HG03039 (cell line): ENCODE data around the gene TNC.
A peak's percentile ranks its signal among the peaks of the same experiment; 100 is the strongest.

Experiments
- ATAC-seq: cut with Tn5 transposase; IDR thresholded peaks from one replicate; pipeline ENCODE4 v1.9.1; 2021; ENCODE audit warnings: mild to moderate bottlenecking, moderate library complexity; ENCODE audit not compliant: unreplicated experiment

Gene TNC

DNA sequence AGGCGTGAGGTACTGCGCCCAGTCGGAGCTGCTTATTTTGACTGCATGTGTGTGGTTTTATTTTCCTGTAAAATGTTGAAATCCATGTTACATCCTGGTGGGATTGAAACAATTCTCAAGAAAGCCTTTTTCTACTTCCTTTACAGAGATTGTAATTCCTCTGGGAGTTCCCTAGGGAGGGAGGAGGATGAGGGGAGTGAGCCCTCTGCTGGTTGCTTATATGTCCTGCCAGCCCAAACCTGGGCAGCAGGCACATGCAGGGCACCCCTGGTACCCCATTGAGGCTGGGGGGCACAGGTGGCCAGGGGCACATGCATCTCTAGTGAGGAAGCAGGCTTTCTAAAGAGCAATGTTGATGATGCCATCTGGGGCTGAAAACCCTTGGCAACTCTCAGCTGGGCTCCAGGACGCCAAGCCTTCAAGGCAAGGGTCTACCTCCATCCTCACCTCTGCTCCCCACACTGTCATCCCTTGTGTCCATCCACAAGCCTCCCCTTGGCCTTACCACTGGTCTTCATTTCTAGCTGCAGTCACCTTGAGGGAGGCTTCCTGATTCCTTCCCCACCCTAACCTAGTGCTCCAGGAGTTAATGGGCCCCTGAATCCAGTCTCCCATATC is 102.8 kb downstream of the TNC start:
- no peak for ATAC-seq

DNA sequence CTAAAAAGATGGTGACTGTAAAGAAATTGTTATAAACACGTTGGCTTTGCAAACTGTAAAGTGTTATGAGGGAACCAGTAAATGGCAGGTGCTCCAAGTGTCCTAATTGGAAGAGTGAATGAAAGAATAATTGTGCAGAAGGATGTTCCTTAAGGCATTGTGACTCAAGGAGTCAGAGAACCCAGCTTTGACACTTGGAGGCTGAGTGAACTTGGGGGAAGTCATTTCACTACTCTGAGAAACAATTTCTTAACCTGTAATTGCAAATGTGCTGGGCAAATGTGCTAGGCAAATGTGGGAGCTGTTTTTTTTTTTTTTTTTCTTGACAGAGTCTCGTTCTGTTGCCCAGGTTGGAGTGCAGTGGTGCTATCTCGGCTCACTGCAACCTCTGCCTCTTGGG is 103.5 kb downstream of the TNC start:
- no peak for ATAC-seq

DNA sequence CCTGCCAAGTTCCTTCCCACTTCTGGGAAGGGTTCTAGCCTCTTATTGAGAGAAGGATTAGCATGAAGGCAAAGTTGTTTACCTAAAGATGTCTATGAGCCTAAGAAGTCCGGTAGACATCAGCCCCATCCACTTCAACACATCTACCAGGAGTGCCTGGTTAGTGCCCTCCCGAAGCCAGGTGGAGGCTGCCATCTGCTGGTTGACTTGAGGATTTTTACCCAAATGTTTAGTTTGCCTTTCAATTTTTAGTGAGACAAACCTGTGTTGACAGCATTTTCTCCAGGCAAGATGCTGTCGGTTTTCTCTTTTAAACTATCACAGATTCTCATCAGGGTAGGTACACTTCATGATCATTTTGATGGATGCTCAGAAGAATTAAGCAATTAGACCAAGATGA is 104.0 kb downstream of the TNC start:
- ATAC-seq = no peak

- no peak for ATAC-seq
Measured at GRCh38 chr9:115012486-115012885, 105.5 kb downstream of the TNC start.

DNA sequence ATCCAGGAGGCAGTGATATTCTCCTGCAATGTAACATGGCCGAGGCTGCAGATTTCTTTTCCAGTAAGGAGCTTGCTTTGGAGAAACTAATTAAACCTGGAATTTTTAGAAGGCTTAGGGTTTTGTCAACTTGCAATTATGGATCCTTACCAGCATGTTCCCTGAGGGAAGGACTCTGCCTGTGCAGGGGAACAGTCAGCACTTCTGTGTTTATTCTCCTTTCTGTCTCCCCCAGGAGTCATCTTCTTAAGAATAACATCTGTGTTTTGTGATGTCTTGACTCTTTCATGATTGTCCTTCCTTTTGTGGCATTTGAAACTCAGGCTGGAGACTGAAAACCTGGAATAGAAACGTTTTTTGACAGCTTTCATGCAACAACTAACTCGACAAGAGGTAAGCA is 107.1 kb downstream of the TNC start:
- ATAC-seq = no peak

DNA sequence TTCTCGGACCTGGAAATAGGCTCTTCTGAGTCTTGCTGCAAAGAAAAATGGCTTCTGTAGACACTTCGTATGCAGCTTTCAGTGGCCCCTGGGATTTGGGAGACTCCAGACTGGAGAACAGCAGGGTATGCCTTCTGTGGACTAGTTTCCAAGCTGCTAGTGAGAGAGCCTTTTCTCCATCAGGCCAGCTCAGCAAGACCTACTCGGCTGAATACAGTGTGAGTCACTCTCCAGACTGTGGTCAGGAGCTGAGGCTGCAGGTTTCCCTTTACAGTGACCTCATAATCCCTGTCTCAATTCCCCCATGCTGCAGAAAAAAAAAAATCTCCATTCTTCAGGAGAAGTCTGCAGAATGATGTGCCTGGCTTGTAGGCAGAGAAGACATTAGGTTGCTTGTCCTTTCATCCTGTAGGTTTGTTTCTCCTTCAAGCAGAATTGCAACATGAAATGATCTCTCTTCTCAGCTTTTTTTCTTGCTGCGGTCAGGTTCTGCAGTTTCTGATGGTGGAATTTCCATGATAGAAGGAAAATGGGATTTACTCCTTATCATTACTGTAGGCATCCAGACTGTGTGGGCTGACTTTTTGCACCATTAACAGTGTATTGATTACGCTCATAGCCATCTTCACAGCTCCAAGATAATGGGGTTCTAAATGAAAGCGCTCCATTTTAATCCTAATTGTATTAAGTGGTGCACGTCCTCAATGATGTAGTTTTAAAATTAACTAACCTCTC is 109.3 kb downstream of the TNC start:
- ATAC-seq = no peak

GRCh38 chr9:115006660-115007059 is 111.3 kb downstream of the TNC start:
- no peak for ATAC-seq

GRCh38 chr9:115005322-115005721 is 112.6 kb downstream of the TNC start:
- no peak for ATAC-seq

DNA sequence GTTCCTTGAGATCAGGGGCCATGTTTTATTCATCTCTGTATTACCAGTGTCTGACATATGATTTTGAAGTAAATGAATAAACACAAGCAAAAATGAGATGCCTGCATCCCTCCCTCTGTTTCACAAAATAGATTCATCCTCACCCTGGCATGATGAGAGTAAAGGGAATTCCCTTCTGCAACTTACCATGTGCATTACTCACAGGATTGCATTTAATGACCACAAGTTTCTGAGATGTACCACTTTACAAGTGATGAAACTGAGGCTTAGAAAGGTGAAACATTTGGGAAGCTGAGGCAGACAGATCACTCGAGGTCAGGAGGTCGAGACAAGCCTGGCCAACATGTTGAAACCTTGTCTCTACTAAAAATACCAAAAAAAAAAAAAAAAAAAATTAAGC is 113.4 kb downstream of the TNC start:
- no peak for ATAC-seq

DNA sequence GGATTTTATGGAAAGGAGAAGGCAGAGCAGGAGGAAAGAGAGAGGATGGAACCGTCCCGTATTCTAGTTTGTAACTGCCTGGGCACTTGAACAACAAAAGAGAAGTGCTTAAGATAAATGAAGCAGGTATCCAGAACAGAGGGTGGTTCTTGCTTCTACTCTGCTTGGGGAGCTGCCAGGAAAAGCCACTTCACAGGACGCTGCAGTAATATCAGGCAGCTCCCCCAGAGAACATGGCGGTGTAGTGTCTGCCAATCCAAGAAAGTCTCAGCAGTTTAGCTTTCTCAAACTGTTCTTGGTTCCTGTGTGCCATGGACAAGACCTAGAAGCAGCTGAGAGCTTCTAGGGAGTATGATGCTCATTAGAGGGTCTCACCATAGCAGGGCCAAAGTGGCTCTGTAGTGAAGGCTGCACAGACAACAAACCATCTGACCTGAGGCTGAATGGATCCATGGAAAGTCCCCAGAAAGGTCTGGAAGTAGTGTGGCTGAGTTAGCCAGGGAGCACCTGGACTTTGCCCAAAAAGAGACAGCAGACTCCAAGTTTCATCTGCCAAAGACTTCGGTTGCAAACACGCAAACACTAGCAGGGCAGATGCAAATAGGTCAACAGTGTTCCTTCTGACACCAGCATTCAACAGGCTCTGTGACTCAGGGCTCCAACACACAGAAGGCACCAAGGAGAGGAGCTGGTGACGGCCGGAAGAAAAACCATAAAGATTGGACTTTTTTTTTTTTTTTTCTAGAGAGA is 115.4 kb downstream of the TNC start:
- no peak for ATAC-seq

DNA sequence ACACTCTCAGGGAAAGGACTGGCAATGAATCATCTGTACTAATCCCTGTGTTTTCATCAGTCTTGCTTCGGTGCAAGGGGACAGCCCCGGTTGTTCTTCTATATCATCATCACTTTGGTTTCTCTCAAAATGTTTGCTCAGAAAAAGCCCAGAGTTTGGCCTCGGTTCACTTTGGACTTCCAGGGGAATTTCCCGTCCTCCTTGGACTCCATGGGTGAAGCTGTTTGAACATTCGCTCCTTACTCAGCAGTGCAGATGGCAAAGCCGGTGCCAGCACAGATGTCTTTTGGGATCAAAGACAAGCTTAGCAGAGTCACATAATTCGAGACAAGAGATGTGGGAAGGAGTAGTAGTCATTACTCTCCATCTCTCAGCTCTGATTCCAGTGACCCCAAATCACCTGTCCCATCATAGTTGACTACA is 117.7 kb downstream of the TNC start:
- ATAC-seq = no peak

GRCh38 chr9:114998326-114998725 is 119.6 kb downstream of the TNC start:
- no peak for ATAC-seq

DNA sequence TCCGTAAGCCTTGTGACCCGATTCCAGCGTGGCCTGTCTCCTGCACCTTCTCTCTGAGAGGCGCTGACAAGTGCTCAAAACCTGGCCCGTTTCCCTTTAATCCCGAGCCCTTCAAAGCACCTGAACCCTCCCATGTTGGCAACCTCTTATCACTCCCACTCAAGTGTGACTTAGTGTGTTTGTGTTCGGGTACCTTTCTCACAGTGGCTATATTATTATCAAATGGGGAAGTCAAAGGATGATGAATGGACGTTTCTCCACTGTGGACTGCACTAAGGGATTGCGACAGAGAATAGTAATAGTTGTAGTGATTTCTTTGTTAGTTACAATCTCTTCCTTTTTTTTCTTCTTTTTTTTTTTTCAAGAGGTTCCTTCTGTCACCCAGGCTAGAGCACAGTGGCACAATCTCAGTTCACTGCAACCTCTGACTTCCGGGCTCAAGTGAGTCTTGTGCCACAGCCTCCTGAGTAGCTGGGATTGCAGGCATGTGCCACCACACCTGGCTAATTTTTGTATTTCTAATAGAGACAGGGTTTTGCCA is 122.2 kb downstream of the TNC start:
- ATAC-seq = no peak

GRCh38 chr9:114994768-114995167 is 123.2 kb downstream of the TNC start:
- ATAC-seq = no peak

GRCh38 chr9:114991861-114992260 is 126.1 kb downstream of the TNC start:
- ATAC-seq = no peak

DNA sequence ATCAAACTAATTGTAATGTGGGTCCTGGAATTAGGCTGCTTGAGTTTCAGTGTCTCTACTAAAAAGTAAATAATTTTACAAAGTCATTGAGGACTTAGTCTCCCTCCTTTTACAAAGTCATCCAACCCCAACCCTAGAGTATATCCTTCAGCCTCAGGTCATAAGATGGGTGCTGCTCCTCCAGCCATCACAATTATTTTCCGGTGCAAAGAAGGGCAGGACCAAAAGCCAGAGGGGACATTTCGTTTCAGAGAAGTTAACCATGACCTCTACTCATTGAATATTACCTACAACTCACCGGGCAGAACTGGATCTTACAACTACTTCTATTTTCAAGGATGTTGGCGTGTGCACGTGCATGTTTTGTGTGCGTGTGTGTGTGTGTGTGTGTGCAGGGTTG is 127.1 kb downstream of the TNC start:
- no peak for ATAC-seq

- ATAC-seq = peak; percentile 44
Measured at GRCh38 chr9:114989600-114990410, 128.2 kb downstream of the TNC start.

DNA sequence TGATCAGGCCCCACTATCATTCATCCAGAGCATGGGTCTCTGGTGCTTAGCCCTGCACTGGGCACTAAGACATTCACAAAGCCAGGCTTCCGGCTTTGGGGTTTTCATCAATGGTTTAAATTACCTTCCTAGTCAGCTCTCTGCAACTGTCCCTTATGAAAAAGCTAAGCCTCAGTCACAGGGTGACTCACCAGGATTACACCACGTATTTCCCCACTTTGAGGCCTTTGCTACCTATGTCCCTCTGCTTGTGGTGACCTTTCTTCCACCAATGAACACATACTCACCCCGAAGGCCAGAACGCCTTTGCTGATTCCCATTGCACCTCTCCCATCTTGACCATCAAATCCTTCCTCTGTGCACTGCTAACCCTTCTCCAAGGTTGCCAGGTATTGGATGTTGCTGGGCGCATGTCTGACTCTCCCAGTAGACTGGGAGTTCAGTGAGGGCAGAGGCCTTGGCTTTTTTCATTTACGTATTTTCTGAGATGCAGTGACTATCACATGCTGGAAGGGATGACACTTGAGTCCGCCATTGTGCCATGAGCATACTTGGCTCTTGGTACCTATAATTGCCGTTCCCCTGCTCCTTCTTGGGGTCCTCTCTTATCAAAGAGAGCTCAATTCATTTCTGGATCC is 128.9 kb downstream of the TNC start:
- ATAC-seq = peak; percentile 65

DNA sequence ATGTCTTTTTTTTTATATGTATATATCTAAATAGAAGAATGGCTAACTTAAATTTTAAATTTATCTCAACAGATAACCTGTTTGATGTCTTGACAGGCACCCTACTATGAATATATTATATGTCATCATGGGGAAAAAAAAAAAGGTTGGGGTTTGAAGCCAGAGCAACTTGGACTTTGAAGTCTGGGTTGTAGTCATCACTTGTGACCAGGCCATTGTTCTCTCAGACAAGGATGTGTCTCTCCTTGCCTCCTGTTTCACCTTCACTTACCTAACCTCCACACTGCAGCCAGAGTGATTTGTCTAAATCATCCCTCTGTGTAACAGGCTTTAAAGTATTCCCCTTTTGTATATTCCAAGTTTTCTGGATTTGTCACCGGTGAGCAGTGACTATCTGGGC is 130.8 kb downstream of the TNC start:
- ATAC-seq = no peak

- no peak for ATAC-seq
Measured at GRCh38 chr9:114985959-114986501, 131.9 kb downstream of the TNC start.
